Type B pancreatic cell (in vitro differentiated cells): ENCODE data around the gene CC2D2A. TPM values are rescaled to one million over a fixed set of nuclear protein-coding genes. Genes with fewer than 3 reads are reported as not detected.

Source experiments
- DNase-seq: peaks from one replicate; pipeline ENCODE4 v3.0.0; 2021; ENCODE audit warnings: mixed read lengths; ENCODE audit not compliant: unreplicated experiment; ENCODE audit errors: extremely low spot score
- H3K27ac Mint-ChIP-seq: 2 replicates; pipeline ENCODE4 v1.8.0; 2021; ENCODE audit warnings: mild to moderate bottlenecking, mixed read lengths
- H3K27me3 Mint-ChIP-seq: 2 replicates; pipeline ENCODE4 v1.8.0; 2021; ENCODE audit warnings: mixed read lengths
- H3K36me3 Mint-ChIP-seq: 2 replicates; pipeline ENCODE4 v1.8.0; 2021; ENCODE audit warnings: mixed read lengths
- H3K4me1 Mint-ChIP-seq: one replicate; pipeline ENCODE4 v1.8.0; 2021; ENCODE audit warnings: mixed read lengths; ENCODE audit not compliant: unreplicated experiment
- H3K4me3 Mint-ChIP-seq: 2 replicates; pipeline ENCODE4 v1.8.0; 2021; ENCODE audit warnings: mild to moderate bottlenecking, mixed read lengths
- H3K9me3 Mint-ChIP-seq: 2 replicates; pipeline ENCODE4 v1.8.0; 2021; ENCODE audit warnings: mixed read lengths
- total RNA-seq: library from RNA; stranded (reverse); gene quantifications from 2 replicates; pipeline ENCODE4 v1.2.1, GENCODE V29; 2021; ENCODE audit warnings: low replicate concordance
- TF ChIP-seq, protein P1 (sequence below): fragments of 200-600 bp; sonication (generic); conservative IDR thresholded peaks from 2 replicates; pipeline ENCODE4 v1.5.0; 2021; ENCODE audit warnings: antibody characterized with exemption, mild to moderate bottlenecking

CC2D2A gene
- total RNA-seq, 1 donor from 2014 or later: 27.8 TPM

DNA sequence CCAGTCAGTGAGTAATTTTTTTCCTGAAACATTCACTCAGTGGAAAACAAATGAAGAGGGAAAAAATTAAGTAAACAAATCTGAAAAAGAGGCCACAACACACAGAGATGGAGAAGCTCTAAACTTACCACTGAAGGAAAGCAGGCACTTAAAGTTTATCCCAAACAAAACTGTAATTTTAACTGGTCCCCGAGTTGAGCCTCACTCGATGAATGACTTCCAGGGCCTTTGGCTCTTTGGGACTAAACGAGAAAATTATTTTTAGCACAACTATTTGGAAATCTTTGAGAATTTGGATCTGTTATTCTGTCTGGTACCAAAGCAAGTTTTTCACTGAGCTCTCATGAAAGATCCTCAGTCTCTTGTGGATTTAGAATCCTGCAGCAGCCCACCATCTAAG, 42.0 kb upstream of the CC2D2A start, which contains the start of gene C1QTNF7:
TSS of gene C1QTNF7 (plus strand) at position 333 of the 400 bp plus-strand sequence. CDS start 7,711 bp downstream, outside the sequence.
- H3K4me1 Mint-ChIP-seq: no peaks in the 10 kb centered on the region
- no peak for DNase-seq

GRCh38 chr4:15428611-15429010, 41.1 kb upstream of the CC2D2A start:
- Mint-ChIP-seq H3K9me3 (peaks cover 4% of the 10 kb centered on the region), H3K27me3 (no peaks in the 10 kb centered on the region), H3K36me3 (no peaks in the 10 kb centered on the region), H3K4me1 (no peaks in the 10 kb centered on the region), H3K4me3 (no peak overlapping the region), H3K27ac (no peak overlapping the region)
- no peak for DNase-seq
- TF ChIP-seq, protein P1, sequence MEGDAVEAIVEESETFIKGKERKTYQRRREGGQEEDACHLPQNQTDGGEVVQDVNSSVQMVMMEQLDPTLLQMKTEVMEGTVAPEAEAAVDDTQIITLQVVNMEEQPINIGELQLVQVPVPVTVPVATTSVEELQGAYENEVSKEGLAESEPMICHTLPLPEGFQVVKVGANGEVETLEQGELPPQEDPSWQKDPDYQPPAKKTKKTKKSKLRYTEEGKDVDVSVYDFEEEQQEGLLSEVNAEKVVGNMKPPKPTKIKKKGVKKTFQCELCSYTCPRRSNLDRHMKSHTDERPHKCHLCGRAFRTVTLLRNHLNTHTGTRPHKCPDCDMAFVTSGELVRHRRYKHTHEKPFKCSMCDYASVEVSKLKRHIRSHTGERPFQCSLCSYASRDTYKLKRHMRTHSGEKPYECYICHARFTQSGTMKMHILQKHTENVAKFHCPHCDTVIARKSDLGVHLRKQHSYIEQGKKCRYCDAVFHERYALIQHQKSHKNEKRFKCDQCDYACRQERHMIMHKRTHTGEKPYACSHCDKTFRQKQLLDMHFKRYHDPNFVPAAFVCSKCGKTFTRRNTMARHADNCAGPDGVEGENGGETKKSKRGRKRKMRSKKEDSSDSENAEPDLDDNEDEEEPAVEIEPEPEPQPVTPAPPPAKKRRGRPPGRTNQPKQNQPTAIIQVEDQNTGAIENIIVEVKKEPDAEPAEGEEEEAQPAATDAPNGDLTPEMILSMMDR: no peak

More for the DNA sequence above, 42.0 kb upstream of the CC2D2A start, which contains the start of gene C1QTNF7:
- Mint-ChIP-seq H3K27me3 (no peaks in the 10 kb centered on the region), H3K27ac (no peak within 1 kb of the TSS), H3K4me3 (no peak within 1 kb of the TSS), H3K9me3 (peaks cover 4% of the 10 kb centered on the region), H3K36me3 (no peaks in the 10 kb centered on the region)
- TF ChIP-seq, protein P1: no peak

GRCh38 chr4:15434091-15434490, 35.6 kb upstream of the CC2D2A start:
- Mint-ChIP-seq H3K9me3 (peaks cover 4% of the 10 kb centered on the region), H3K4me3 (no peak overlapping the region), H3K27me3 (no peaks in the 10 kb centered on the region), H3K27ac (no peak overlapping the region), H3K4me1 (peaks cover 8% of the 10 kb centered on the region), H3K36me3 (no peaks in the 10 kb centered on the region)
- no peak for DNase-seq
- TF ChIP-seq, protein P1: no peak

GRCh38 chr4:15434676-15435075, 35.0 kb upstream of the CC2D2A start:
- Mint-ChIP-seq H3K27ac (no peak overlapping the region), H3K36me3 (no peaks in the 10 kb centered on the region), H3K4me1 (peaks cover 8% of the 10 kb centered on the region), H3K9me3 (no peaks in the 10 kb centered on the region), H3K4me3 (no peak overlapping the region), H3K27me3 (no peaks in the 10 kb centered on the region)
- DNase-seq: no peak
- TF ChIP-seq, protein P1: no peak

GRCh38 chr4:15436513-15436912, 33.2 kb upstream of the CC2D2A start:
- peaks cover 8% of the 10 kb centered on the region for H3K4me1 Mint-ChIP-seq
- H3K27me3 Mint-ChIP-seq: no peaks in the 10 kb centered on the region
- TF ChIP-seq, protein P1: no peak
- DNase-seq: no peak
- no peak overlapping the region for H3K27ac Mint-ChIP-seq
- no peaks in the 10 kb centered on the region for H3K9me3 Mint-ChIP-seq
- H3K36me3 Mint-ChIP-seq: no peaks in the 10 kb centered on the region
- H3K4me3 Mint-ChIP-seq: no peak overlapping the region
